Gastrocnemius medialis (tissue), 4 donors: ENCODE measurements around the gene HOXA9.

ENCODE experiments used
- CTCF ChIP-seq, 5 experiments: fragments of 450-650 bp in 3 of 5; fragments of 200-600 bp in 2 of 5; sonication (generic) in 2 of 5; IDR thresholded peaks in 4 of 5; conservative IDR thresholded peaks in 1 of 5; 1 replicate in 4 of 5; 2 replicates in 1 of 5; pipeline ENCODE4 v1.5.1; 2016 to 2019; ENCODE audit warnings: antibody characterized with exemption in 5 of 5, mild to moderate bottlenecking in 3 of 5, moderate library complexity in 3 of 5
- POLR2A ChIP-seq, 2 donors: fragments of 450-650 bp; IDR thresholded peaks; one replicate each; pipeline ENCODE4 v1.6.1; 2017; ENCODE audit warnings: antibody characterized with exemption in 2 of 2, mild to moderate bottlenecking in 2 of 2, moderate library complexity in 2 of 2

GRCh38 chr7:27152816-27153442 lies 12.4 kb downstream of the HOXA9 start:
- TF ChIP-seq CTCF (IDR thresholded peaks at IDR 0.05 in 4 of 5, conservative IDR thresholded peaks at IDR 0.05 in 1 of 5) (no peak), POLR2A (IDR thresholded peaks at IDR 0.05) (no peak)
